OCI-LY7 (cell line): ENCODE measurements around the gene CALN1. TPM values are rescaled to one million over a fixed set of nuclear protein-coding genes. Genes with fewer than 3 reads are reported as not detected.

Source experiments
- BruUV-seq: library from RNA; stranded (reverse); fragments of 400-500 nt; replicated peaks from 2 replicates; lab custom pipeline; 2021; lab: Mats Ljungman, UMichigan
- CTCF ChIA-PET: fragments of 300-600 bp; sonication (Branson Sonifier 250); formaldehyde crosslinking; loops from one replicate; lab custom pipeline; 2022; ENCODE audit warnings: antibody characterized with exemption; ENCODE audit not compliant: unreplicated experiment; lab: Charles Lee
- POLR2A ChIA-PET: fragments of 300-600 bp; sonication (Branson Sonifier 250); formaldehyde crosslinking; loops from one replicate; lab custom pipeline; 2022; ENCODE audit warnings: antibody characterized with exemption; lab: Charles Lee
- DNase-seq: peaks from one replicate; pipeline ENCODE4 v3.0.0-alpha.2; 2015; ENCODE audit warnings: low spot score
- H2AFZ ChIP-seq: fragments of 200-600 bp; sonication (generic), shearing (Covaris generic); 2 replicates; pipeline ENCODE4 v1.6.1; 2014; ENCODE audit warnings: mild to moderate bottlenecking, antibody characterized with exemption, low read length, moderate library complexity
- H3K27ac ChIP-seq: fragments of 200-600 bp; sonication (generic); 2 replicates; pipeline ENCODE4 v1.5.1; 2014; ENCODE audit warnings: mixed run types, low read depth, mild to moderate bottlenecking, moderate library complexity, low read length, inconsistent platforms; ENCODE audit not compliant: poor library complexity, severe bottlenecking
- H3K36me3 ChIP-seq: fragments of 200-600 bp; sonication (generic); 2 replicates; pipeline ENCODE4 v1.6.1; 2014; ENCODE audit warnings: mild to moderate bottlenecking, antibody characterized with exemption, low read length, moderate library complexity, mixed read lengths; ENCODE audit not compliant: insufficient read depth
- H3K4me1 ChIP-seq: fragments of 200-600 bp; sonication (generic); 2 replicates; pipeline ENCODE4 v1.5.1; 2014; ENCODE audit warnings: mild to moderate bottlenecking, low read length; ENCODE audit not compliant: insufficient read depth, poor library complexity, severe bottlenecking
- H3K4me2 ChIP-seq: fragments of 200-600 bp; sonication (generic); 2 replicates; pipeline ENCODE4 v1.6.1; 2014; ENCODE audit warnings: mild to moderate bottlenecking, low read length
- H3K4me3 ChIP-seq: fragments of 200-600 bp; sonication (generic); 2 replicates; pipeline ENCODE4 v1.5.1; 2014; ENCODE audit warnings: mild to moderate bottlenecking, low read depth, low read length; ENCODE audit not compliant: poor library complexity, severe bottlenecking
- H3K79me2 ChIP-seq: fragments of 200-600 bp; sonication (generic); 2 replicates; pipeline ENCODE4 v1.6.1; 2016; ENCODE audit warnings: low read depth, mild to moderate bottlenecking, low read length, moderate library complexity, mixed read lengths; ENCODE audit not compliant: insufficient read depth
- H3K9me2 ChIP-seq: fragments of 200-600 bp; sonication (generic); 2 replicates; pipeline ENCODE4 v1.6.1; 2016; ENCODE audit warnings: mild to moderate bottlenecking, low read length, mixed read lengths; ENCODE audit not compliant: insufficient read depth
- H3K9me3 ChIP-seq: fragments of 200-600 bp; sonication (generic); 2 replicates; pipeline ENCODE4 v1.6.1; 2014; ENCODE audit warnings: mild to moderate bottlenecking, mixed run types, low read length, mixed read lengths
- H4K20me1 ChIP-seq: fragments of 200-600 bp; sonication (generic); 2 replicates; pipeline ENCODE4 v1.6.1; 2014; ENCODE audit warnings: mild to moderate bottlenecking, antibody characterized with exemption, low read length, moderate library complexity, mixed read lengths; ENCODE audit not compliant: insufficient read depth
- EZH2phosphoT487 ChIP-seq: fragments of 200-600 bp; sonication (generic); IDR thresholded peaks from 2 replicates; pipeline ENCODE4 v1.6.1; 2018; ENCODE audit warnings: low read depth, borderline replicate concordance, mild to moderate bottlenecking, mixed run types, antibody characterized with exemption, low read length, moderate library complexity, mixed read lengths
- intact Hi-C: fragments of 100-400 bp; cut with micrococcal nuclease; formaldehyde crosslinking; loops from one replicate; pipeline ENCODE4 v1.10.0; 2022; ENCODE audit not compliant: unreplicated experiment
- total RNA-seq, 2 experiments: library from RNA; depleted of rRNA in 1 of 2; stranded (reverse); fragments of >200 nt in 1 of 2; shearing (Covaris generic) in 1 of 2; gene quantifications; 2 replicates each; pipeline ENCODE4 v1.2.3, GENCODE V29; 2014 to 2022
- TF ChIP-seq, protein P1 (sequence below): fragments of 200-600 bp; sonication (generic); conservative IDR thresholded peaks from 2 replicates; pipeline ENCODE4 v1.5.1; 2014; ENCODE audit warnings: mild to moderate bottlenecking, antibody characterized with exemption, low read length, moderate library complexity, mixed read lengths

The CALN1 gene
- total RNA-seq, 2 experiments from 2014 or later, result not detected

DNA sequence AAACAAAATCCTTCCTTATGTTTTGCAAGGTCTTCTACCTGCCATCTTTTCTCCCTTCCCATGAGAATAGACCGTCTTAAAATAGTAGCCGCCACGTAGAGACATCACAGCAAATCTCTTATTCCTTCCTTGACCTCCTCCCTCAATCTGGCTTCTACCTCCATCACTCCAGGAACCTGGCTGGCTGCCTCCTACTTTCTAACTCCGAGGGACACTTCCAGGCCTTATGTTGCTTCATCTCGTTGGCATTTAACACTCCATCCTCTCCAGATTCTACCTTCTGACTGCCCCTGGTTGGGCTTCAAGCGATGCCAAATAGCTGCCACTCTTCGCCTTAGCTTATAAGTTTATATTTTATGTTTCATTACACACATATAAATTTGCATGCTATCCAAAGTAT, 26.4 kb upstream of the CALN1 start:
- no peaks in the 10 kb centered on the region for H4K20me1 ChIP-seq
- no peak overlapping the region for H2AFZ ChIP-seq
- DNase-seq, result no peak
- H3K4me2 ChIP-seq, result no peak overlapping the region
- H3K27ac ChIP-seq, result no peak overlapping the region
- H3K9me3 ChIP-seq, result no peaks in the 10 kb centered on the region
- no peak overlapping the region for H3K4me3 ChIP-seq
- intact Hi-C loops, result no loop called here
- H3K4me1 ChIP-seq, result no peaks in the 10 kb centered on the region
- TF ChIP-seq EZH2phosphoT487, result no peak
- TF ChIP-seq, protein P1, sequence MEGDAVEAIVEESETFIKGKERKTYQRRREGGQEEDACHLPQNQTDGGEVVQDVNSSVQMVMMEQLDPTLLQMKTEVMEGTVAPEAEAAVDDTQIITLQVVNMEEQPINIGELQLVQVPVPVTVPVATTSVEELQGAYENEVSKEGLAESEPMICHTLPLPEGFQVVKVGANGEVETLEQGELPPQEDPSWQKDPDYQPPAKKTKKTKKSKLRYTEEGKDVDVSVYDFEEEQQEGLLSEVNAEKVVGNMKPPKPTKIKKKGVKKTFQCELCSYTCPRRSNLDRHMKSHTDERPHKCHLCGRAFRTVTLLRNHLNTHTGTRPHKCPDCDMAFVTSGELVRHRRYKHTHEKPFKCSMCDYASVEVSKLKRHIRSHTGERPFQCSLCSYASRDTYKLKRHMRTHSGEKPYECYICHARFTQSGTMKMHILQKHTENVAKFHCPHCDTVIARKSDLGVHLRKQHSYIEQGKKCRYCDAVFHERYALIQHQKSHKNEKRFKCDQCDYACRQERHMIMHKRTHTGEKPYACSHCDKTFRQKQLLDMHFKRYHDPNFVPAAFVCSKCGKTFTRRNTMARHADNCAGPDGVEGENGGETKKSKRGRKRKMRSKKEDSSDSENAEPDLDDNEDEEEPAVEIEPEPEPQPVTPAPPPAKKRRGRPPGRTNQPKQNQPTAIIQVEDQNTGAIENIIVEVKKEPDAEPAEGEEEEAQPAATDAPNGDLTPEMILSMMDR, result no peak
- no TSS peak for BruUV-seq
- ChIA-PET CTCF (no interaction called here), POLR2A (no interaction called here)
- no peaks in the 10 kb centered on the region for H3K79me2 ChIP-seq
- H3K36me3 ChIP-seq, result no peaks in the 10 kb centered on the region
- no peaks in the 10 kb centered on the region for H3K9me2 ChIP-seq

DNA sequence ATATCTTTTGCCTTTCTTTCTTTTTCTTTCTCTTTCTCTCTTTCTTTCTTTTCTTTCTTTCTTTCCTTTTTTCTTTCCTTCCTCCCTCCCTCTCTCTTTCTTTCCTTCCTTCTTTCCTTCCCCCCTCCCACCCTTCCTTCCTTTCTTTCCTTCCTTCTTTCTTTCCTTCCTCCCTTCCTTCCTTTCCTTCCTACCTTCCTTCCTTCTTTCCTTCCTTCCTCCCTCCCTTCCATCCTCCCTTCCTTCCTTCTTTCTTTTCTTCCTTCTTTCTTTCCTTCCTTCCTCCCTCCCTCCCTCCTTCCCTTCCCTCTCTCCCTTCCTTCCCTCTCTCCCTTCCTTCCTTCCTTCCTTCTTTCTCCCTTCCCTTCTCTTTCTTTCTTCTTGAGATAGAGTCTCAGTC, 25.5 kb upstream of the CALN1 start:
- ChIA-PET CTCF (no interaction called here), POLR2A (no interaction called here)
- Histone ChIP-seq H3K4me2 (no peak overlapping the region), H3K9me3 (no peaks in the 10 kb centered on the region), H3K27ac (no peak overlapping the region), H3K4me3 (no peak overlapping the region), H3K9me2 (no peaks in the 10 kb centered on the region), H2AFZ (no peak overlapping the region), H4K20me1 (no peaks in the 10 kb centered on the region), H3K36me3 (no peaks in the 10 kb centered on the region), H3K79me2 (no peaks in the 10 kb centered on the region), H3K4me1 (no peaks in the 10 kb centered on the region)
- no peak for TF ChIP-seq EZH2phosphoT487
- TF ChIP-seq, protein P1, result no peak
- BruUV-seq, result no TSS peak
- DNase-seq, result no peak
- intact Hi-C loops, result no loop called here

DNA sequence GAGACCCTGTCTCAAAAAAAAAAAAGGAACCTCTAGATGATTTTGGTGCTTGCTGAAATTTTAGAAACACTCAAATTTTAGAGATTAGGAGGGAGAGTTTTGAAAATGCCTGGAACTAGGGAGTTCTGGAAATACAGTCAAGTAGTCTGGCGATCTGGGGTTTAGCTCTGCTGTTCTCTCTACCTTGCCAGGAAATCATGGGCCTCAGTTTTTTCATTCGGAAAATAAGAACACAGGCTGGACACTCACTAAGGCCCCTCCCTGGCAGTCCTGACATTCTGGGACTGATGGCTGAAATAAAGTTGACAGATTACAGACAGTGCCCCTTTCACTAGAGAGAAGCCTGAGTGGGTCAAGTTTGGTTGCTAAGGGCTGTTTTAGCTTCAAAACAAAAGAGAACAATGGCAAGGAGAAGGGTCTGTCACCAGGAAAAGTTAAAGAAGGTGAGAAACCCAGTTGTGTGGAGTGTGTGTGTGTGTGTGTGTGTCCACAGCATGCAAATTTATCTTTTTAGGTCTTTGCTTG, 25.0 kb upstream of the CALN1 start:
- H3K79me2 ChIP-seq, result no peaks in the 10 kb centered on the region
- BruUV-seq, result no TSS peak
- H3K27ac ChIP-seq, result no peak overlapping the region
- no peak for DNase-seq
- no peak overlapping the region for H2AFZ ChIP-seq
- H3K4me3 ChIP-seq, result no peak overlapping the region
- H3K36me3 ChIP-seq, result no peaks in the 10 kb centered on the region
- H3K9me3 ChIP-seq, result no peaks in the 10 kb centered on the region
- intact Hi-C loops, result no loop called here
- no peaks in the 10 kb centered on the region for H4K20me1 ChIP-seq
- TF ChIP-seq, protein P1, result no peak
- no peak for TF ChIP-seq EZH2phosphoT487
- POLR2A ChIA-PET, result interaction anchor here (0.6 kb wide), 1 partner anchor 117 kb away, joined by 4 read pairs; no protein-coding TSS in a partner anchor
- H3K4me1 ChIP-seq, result no peaks in the 10 kb centered on the region
- CTCF ChIA-PET, result no interaction called here
- H3K9me2 ChIP-seq, result no peaks in the 10 kb centered on the region
- H3K4me2 ChIP-seq, result no peak overlapping the region
